ENCODE results near the gene CTU2.

CTU2 gene

DNA sequence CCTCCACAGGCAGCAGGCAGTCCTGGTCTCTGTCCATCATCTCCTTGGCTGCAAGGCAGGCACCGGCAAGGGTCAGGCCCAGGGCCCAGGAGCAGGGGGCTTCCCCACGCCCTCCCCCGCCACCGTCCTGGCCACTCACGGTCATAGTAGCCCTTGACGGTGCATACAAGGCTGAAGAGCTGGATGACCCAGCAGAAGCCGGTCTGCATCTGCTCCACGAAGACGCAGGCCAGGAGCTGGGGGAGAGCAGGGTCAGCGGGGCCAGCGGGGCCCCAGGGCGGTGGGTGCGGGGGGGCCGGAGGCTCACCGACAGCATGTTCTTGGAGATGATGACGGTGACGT lies 20.1 kb downstream of the CTU2 start:
- TF ChIP-seq, protein P1, sequence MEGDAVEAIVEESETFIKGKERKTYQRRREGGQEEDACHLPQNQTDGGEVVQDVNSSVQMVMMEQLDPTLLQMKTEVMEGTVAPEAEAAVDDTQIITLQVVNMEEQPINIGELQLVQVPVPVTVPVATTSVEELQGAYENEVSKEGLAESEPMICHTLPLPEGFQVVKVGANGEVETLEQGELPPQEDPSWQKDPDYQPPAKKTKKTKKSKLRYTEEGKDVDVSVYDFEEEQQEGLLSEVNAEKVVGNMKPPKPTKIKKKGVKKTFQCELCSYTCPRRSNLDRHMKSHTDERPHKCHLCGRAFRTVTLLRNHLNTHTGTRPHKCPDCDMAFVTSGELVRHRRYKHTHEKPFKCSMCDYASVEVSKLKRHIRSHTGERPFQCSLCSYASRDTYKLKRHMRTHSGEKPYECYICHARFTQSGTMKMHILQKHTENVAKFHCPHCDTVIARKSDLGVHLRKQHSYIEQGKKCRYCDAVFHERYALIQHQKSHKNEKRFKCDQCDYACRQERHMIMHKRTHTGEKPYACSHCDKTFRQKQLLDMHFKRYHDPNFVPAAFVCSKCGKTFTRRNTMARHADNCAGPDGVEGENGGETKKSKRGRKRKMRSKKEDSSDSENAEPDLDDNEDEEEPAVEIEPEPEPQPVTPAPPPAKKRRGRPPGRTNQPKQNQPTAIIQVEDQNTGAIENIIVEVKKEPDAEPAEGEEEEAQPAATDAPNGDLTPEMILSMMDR (IDR thresholded peaks at IDR 0.05; ENCODE audit: low read depth, low read length): no peak
- no peak overlapping the region for H3K4me3 ChIP-seq (ENCODE audit: low read depth, low read length)

DNA sequence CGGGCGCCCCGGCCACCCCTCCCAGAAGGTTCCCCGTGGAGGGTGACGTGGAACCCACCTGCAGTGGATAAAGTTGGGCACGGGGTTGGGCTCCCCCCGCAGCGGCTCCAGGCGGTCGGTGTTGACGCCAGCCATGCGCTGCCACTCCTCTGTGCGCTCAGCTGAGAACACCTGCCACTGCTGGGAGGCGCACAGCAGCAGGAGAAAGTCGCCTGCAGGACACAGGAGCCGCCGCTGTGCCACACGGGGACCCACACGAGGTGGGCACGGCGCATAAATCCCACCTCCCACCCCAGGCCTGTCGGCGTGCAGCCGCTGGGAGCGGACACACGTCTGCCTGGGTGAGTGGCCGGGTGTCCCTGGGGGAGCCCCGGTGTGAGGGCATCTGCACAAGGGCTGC lies 20.7 kb downstream of the CTU2 start:
- TF ChIP-seq, protein P1 (IDR thresholded peaks at IDR 0.05; ENCODE audit: low read depth, low read length): no peak

DNA sequence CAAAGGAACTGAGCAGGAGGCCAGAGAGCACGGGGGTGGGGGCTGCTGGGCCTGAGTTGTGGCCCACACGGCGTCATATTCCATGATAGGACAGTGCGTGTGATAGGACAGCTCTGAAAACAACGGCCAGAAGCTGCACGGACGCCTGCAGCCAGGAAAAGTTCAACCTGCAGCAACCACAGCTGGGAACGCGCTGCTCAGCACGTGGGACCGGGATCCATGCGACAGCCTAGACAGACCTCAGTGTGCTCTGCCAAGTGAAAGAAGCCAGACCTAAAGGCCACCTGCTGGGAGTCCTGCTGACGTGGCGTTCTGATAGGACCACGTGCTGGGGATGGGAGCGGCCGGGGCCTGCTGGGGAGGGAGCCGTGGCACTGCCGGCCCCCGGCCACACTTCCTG lies 21.6 kb downstream of the CTU2 start:
- no peak overlapping the region for H3K4me3 ChIP-seq (ENCODE audit: low read depth, low read length)
- TF ChIP-seq, protein P1 (IDR thresholded peaks at IDR 0.05; ENCODE audit: low read depth, low read length): no peak

More for the DNA sequence above, 20.7 kb downstream of the CTU2 start:
- no peak overlapping the region for H3K4me3 ChIP-seq (ENCODE audit: low read depth, low read length)

DNA sequence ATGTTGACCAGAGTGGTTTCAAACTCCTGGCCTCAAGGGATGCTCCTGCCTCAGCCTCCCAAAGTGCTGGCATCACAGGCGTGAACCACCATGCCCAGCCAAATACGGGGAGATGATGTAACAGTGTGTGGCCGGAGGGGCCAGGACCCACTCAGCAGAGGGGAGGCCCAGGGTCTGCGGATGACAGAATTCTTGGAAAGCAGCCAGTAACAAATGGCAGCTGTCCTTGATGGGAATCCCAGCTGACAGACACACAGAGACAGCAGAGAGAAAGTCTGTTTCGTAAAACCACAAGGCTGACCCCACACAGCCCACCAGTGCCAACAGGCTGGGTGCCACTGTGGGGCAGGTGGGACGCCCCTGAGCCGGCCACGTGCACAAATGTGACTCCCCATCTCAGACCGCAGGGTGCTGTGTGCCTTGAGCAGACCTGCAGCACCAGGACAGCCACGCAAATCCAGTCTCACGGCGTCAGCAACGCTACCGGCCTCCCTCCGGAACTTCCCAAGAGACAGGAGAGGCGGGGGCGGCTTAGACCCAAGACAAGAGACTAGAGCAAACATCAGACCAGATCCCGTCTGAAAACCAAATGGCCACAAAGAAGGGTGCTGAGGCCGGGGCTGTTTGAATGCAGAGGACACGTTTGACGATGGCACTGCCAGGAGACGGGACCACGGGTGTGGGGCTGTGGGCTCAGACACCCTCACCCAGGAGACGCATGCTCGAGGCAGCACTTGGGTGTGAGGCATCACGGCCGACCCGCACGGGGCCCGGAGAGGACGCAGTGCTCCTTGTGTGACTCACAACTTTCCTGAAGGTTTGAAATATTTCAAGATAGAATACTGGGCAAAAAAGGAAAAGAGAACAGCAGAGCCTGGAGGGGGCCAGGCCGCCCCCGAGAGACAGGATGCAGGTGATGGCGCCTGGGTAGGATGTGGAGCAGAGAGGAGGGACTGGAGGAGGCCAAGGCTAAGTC lies 24.6 kb downstream of the CTU2 start:
- TF ChIP-seq, protein P1 (IDR thresholded peaks at IDR 0.05; ENCODE audit: low read depth, low read length): no peak
- no peak overlapping the region for H3K4me3 ChIP-seq (ENCODE audit: low read depth, low read length)

DNA sequence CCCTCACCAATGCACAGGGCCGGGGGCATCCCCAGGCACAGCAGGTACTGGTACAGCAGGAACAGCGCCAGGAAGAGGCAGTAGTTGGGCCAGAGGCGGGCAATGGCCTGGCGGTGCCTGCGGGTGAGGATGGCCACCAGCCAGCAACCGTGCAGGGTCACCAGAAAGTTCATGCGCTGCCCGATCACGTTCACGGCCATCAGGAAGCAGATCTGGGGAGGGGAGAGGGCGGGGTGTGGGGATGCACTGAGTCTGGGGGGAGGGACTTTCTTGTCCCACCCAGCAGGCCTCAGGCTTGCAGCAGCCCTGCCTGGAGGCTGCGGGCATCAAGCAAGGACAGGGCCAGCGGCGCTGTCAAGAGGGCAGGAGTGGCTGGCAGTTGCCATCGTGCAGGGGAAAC lies 25.4 kb downstream of the CTU2 start:
- TF ChIP-seq, protein P1 (IDR thresholded peaks at IDR 0.05; ENCODE audit: low read depth, low read length): no peak
- no peak overlapping the region for H3K4me3 ChIP-seq (ENCODE audit: low read depth, low read length)

DNA sequence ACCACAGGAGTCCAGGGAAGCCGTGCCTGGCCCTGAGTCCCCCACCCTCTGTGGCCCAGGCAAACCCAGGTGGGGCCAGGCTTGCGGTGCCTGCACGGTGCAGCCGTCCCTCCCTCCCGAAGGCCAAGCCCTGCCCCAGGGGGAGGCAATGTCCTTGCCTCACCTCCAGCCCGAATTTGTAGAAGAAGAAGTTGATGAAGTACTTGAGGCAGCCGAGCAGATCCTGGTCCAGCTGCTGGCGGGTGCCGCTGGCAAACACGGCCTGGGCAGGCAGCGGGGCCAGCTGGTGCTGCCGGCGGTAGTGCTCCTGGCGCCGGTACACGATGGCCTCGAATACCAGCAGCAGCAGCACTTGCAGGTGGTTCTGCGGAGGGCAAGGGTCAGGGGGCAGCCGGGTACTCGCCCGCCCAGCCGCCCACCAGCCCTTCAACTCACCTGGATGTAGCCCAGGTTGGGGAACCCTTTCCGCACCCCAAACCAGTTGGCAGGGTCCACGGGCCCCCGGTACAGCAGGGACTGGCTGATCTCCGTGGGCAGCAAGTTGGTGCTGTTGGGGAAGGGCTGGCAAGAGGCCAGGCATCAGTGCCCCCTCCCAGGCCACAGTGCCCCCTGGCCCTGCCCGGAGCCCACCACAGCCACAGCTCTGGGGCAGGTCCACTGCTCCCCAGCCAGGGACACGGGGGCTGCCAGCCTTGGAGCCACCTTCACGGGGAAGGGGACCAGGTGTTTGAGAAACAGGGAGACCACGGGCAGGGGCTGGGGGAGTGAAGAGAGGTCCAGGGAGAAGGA lies 26.1 kb downstream of the CTU2 start:
- H3K4me3 ChIP-seq (ENCODE audit: low read depth, low read length): no peak overlapping the region
- TF ChIP-seq, protein P1 (IDR thresholded peaks at IDR 0.05; ENCODE audit: low read depth, low read length): no peak

DNA sequence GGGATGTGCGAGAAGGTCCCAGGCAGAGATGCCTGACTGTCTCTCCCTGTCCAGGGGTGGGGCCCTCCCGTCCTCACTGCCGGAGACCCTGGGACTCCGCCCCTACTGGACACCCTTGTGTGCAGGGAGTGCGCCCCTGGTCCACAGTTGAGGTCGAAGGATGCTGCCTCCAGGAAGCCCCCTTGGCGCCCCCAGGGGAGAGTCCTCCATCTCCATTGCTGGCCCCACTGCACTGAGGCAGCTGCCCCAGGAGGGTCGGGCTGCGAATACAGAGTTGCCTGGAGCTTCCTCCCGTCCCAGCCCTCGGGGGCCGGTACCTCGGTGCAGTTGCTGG lies 26.6 kb downstream of the CTU2 start:
- TF ChIP-seq, protein P1 (IDR thresholded peaks at IDR 0.05; ENCODE audit: low read depth, low read length): no peak
- no peak overlapping the region for H3K4me3 ChIP-seq (ENCODE audit: low read depth, low read length)

All from WI38 (cell line).